ENCODE results near the gene FBXL13.
"Not testable (repeated sequence)": the region's sequence is repeated elsewhere in the genome, so short reads cannot be mapped to it uniquely, and the experiment has no call there.

The FBXL13 gene

GRCh38 chr7:103074519-103075336 lies at the start of gene FBXL13, which contains the start of gene ARMC10:
Gene FBXL13 (minus strand): TSS chr7:103074796.
Gene ARMC10 (plus strand): TSS chr7:103075140. CDS start chr7:103075273, 133 bp downstream.
- DNase-seq (ENCODE audit: low read depth): peak; percentile 76

- no peak for DNase-seq (ENCODE audit: low read depth)
Observed at GRCh38 chr7:103123529-103123928, 48.9 kb upstream of the FBXL13 start.

GRCh38 chr7:103121641-103122040 lies 47.0 kb upstream of the FBXL13 start:
- no peak for DNase-seq (ENCODE audit: low read depth)

DNA sequence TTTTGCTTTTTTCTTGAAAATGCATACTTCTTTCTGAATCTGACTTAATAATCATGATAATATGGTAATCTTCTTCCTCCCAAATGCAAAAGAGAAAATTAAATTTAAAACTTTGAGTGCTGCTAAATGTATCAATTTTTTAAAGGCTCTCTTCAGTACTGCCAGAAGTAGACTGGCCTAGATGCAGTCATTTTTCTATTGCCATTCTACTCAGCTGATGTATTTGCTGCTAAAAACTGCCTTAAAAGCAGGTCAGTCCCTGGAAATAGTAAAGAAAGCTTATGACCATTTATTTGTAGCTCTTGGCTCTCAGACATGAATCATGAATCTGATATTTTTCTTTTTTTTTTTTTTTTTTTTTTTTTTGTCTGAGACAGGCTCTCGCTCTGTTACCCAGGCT lies 45.8 kb upstream of the FBXL13 start:
- no peak for DNase-seq (ENCODE audit: low read depth)

DNA sequence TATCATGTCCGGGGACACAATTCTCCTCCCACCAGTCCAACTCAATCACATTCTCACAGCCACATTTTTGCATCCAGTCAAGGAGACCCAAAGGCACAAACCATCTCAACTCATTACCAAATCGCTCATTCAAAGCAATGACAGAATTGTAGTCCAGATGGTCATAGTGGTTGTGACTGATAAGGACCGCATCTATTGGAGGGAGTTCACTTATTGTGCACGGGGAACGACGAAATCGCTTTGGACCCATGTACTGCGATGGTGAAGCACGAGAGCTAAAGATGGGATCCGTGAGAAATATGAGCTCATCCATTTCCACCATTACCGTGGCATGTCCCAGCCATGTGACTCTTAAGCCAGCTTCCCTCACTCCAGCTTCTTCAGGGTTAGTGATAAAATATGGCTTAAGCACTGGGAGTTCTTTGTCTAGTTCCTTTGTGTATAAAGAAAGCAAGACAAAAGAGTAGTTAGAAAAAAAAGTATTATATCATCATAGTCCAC lies 45.2 kb upstream of the FBXL13 start:
- DNase-seq (ENCODE audit: low read depth): no peak

DNA sequence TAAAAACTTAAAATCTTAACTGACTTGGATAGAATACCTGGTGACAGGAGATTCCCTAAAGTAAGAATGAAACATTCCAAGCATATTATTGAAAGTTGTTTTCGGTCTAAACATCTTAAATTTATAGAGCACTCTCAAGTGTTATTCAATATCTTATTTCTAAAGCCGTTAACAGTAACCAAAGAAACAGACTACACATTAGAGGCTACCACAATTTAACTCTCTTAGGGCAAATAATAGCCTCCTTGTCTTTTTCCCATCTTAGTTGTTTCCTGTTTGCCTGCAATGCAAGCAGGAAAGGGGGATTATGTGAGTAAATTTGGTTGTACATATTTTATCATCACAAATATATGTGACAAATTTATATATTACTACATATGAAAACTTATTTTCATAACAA lies 42.9 kb upstream of the FBXL13 start:
- no peak for DNase-seq (ENCODE audit: low read depth)

- DNase-seq (ENCODE audit: low read depth): no peak
Observed at GRCh38 chr7:103116991-103117390, 42.4 kb upstream of the FBXL13 start.

GRCh38 chr7:103116511-103116910 lies 41.9 kb upstream of the FBXL13 start:
- no peak for DNase-seq (ENCODE audit: low read depth)

DNA sequence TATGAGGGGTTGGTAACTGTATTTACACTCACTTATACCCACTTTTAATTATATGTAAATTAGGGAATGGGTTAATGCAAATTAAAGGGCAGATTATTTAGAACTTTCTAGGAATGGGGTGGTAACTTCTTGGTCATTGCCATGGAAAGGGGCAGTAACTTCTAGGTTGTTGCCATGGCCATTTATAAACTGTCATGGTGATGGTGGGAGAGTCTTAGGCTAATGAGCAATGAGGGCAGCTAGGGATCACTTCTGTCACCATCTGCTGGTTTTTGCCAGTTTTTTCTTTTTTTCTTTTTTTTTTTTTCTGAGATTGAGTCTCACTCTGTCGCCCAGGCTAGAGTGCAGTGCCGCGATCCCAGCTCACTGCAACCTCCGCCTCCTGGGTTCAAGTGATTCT lies 41.2 kb upstream of the FBXL13 start:
- no peak for DNase-seq (ENCODE audit: low read depth)

DNA sequence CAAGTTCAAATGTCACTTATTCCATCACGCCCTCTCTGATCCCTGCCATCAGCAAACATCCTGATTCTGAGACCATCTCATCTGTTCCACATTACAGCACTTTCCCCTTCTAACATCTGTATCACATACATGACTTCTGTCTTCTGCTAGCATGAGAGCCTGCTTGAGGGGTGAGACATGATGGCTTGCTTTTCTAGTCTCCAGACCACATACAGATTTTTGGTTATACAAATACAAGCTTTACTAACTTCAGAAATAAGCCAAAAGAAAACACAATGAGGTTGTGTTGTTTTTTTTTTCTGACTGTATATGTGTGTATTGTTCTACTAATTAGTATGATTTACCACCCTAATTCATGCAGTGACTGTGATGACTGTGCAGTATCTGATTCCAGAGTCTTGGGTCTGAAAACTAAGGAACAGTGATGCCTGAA lies 40.0 kb upstream of the FBXL13 start:
- DNase-seq (ENCODE audit: low read depth): no peak

DNA sequence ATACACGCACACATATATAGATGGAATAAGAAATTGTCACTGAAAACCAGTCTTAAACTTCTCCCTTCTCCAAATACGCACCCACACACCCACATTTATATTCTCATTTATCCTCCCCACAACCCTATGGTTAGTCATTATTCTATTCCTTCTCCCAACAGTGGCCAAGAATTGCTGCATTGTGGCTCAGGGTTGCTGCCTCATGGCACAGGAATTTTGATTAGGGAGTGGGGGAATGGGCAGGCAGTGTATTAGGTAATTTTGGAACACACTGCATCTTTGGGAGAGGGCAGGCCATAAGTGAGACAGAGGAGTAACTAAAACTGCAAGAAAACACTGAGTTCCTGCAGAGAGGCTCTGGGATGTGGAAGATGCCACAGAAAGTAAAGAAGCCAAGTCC lies 38.6 kb upstream of the FBXL13 start:
- no peak for DNase-seq (ENCODE audit: low read depth)

DNA sequence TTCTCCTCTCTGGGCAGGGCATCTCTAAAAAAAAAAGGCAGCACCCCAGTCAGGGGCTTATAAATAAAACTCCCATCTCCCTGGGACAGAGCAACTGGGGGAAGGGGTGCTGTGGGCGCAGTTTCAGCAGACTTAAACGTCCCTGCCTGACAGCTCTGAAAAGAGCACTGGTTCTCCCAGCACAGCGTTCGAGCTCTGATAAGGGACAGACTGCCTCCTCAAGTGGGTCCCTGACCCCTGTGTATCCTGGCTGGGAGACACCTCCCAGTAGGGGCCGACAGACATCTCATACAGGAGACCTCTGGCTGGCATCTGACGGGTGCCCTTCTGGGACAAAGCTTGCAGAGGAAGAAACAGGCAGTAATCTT lies 32.1 kb upstream of the FBXL13 start:
- not testable (repeated sequence) for DNase-seq (ENCODE audit: low read depth)

DNA sequence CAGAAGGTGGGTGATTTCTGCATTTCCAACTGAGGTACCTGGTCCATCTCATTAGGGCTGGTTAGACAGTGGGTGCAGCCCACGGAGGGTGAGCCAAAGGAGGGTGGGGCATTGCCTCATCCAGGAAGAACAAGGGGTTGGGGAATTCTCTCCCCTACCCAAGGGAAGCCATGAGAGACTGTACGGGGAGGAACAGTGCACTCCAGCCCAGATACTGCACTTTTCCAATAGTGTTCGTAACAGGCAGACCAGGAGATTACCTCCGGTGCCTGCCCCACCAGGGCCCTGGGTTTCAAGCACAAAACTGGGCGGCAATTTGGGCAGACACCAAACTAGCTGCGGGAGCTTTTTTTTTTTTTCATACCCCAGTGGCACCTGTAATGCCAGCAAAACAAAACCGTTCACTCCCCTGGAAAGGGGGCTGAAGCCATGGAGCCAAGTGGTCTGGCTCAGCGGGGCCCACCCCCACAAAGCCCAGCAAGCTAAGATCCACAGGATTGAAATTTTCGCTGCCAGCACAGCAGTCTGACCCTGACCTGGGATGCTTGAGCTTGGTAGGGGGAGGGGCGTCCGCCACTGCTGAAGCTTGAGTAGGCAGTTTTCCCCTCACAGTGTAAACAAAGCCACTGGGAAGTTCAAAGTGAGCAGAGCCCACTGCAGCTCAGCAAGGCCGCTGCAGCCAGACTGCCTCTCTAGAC lies 31.6 kb upstream of the FBXL13 start:
- no peak for DNase-seq (ENCODE audit: low read depth)

DNA sequence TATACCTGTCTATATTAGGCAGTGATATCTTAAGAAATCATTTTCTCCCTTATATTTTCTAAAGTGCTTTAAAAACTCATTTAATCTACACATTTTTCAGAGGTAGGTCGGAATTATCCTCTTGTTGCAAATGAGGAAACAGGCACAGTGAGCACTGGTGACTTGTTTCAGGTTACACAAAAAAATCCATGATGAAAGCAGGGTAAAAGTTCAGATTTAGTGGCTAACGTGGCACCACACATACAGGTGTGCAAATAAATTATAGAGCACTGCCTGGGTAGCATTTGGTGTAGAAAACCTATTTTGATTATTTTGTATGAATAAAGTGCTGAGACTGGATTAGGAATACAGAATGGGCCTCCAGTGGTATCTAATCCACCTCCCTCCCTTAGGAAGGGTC lies 26.9 kb upstream of the FBXL13 start:
- DNase-seq (ENCODE audit: low read depth): no peak

DNA sequence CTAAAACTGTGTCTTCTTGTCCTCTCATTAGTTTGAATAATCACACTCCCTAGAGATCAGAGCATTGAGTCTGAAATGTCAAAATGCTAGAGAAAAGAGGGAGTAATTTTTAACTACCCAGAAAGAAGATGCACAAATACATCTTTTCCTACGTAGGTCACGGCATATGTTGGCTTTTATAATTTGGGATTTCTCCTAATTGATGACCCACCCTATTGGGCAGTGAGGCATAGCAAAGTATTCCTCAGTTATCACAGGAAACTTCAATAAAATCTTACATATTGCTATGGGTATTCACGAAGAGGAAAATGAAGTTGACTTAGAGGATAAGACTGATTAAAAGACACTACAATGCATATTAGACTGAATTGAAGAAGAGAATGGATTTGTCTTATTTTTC lies 25.8 kb upstream of the FBXL13 start:
- DNase-seq (ENCODE audit: low read depth): no peak

DNA sequence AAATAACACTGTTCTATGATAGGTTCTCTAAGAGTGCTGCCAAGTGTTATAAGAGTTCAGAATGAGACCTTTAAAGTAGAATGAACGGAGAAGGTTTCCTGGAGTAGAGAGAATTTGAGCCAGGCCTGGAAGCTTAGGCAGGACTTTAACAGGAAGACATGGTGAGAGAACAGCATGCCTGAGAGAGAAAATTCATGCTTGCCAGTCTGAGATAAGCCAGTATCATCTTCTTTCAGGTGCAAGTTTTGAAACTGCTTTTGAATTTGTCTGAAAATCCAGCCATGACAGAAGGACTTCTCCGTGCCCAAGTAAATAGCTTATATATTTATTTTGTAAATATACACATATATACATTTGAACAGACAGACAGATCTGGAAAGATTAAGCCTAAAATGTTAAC lies 22.4 kb upstream of the FBXL13 start:
- DNase-seq (ENCODE audit: low read depth): no peak

DNA sequence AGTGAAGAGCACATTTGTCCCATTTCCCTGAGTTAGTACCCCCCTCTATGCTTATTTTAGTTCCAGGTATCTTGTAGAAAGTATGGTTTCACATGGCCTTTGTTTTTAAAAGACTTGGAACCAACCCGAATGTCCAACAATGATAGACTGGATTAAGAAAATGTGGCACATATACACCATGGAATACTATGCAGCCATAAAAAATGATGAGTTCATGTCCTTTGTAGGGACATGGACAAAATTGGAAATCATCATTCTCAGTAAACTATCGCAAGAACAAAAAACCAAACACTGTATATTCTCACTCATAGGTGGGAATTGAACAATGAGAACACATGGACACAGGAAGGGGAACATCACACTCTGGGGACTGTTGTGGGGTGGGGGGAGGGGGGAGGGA lies 21.0 kb upstream of the FBXL13 start:
- DNase-seq (ENCODE audit: low read depth): not testable (repeated sequence)

DNA sequence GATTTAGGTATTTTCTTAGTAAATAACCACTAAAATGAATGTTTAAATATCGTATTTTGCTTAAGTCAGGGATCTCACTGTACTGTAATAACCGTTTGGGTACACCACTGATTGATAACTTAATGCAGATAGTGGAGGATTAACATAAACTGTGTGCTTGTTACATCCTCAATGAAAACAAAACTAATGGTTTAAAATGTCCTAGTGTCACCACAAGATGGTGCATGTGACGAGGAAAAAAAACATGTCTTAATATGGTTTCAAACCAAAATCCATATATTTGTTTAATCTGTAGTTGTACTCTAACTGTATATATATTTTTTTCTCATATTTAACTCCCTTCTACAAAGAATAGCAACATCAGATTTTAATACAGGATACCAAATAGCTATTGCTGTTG lies 19.5 kb upstream of the FBXL13 start:
- DNase-seq (ENCODE audit: low read depth): no peak

DNA sequence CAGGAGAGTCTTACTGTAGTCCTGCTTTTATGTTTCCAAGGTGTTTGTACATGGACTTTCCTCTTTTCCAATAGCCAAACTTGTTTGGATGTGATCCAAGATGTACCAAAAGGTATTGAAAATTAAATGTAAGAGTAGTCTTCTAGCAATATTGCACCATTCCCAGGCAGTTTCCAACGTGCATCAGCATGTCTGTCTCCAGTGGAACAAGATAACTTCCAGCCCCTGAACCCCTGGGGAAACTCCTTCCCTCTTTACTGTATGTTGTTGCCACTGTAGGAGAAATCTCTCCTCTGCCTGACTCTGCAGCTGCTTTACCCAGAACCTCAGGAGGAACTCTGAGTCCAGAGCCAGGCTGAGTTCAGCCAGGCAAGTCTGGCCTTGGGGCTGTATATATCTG lies 18.8 kb upstream of the FBXL13 start:
- DNase-seq (ENCODE audit: low read depth): no peak

DNA sequence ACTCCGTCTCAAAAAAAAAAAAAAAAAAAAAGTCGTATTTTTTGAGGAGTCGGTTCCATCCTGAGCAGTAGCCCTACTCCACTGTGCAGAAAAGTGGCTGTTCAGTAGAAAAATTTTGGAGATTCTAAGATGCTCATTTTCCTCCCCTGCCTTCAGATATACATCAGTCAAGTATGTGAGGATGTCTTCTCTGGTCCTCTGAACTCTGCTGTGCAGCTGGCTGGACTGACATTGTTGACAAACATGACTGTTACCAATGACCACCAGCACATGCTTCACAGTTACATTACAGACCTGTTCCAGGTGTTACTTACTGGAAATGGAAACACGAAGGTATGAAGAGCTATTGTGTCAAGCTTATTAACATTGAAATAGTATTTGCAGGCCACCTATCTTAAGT lies 17.7 kb upstream of the FBXL13 start:
- DNase-seq (ENCODE audit: low read depth): not testable (repeated sequence)

DNA sequence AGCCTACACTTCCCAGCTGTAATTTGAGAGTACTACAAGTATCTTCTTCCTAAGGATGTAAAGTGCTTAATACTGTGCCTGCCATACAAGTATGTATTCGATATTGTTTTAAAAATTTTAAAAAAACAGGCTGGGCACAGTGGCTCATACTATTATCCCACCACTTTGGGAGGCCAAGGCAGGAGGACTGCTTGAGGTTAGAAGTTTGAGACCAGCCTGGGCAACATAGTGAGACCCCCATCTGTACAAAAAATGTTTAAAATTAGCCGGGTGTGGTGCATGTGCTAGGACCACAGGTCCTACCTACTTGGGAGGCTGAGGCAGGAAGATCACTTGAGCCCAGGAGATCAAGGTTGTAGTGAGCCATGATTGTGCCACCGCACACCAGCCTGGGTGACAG lies 8.6 kb upstream of the FBXL13 start:
- no peak for DNase-seq (ENCODE audit: low read depth)

DNA sequence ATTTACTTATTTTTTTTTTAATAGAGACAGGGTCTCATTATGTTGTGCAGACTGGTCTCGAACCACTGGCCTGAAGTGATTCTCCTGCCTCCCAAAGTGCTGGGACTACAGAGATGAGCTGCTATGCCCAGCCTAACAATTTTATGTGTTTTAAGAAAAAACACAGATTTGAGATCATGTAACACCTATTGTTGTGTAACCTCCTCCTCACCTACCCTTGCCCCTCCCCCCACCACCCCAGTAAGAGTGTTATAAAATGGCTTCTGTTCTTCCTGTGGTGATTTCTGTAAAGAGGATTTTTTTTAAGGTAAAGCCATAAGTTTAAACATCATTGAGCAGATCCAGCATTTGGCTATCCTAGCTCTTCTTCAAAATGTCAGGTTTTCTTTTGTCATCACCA lies 7.9 kb upstream of the FBXL13 start:
- no peak for DNase-seq (ENCODE audit: low read depth)

DNA sequence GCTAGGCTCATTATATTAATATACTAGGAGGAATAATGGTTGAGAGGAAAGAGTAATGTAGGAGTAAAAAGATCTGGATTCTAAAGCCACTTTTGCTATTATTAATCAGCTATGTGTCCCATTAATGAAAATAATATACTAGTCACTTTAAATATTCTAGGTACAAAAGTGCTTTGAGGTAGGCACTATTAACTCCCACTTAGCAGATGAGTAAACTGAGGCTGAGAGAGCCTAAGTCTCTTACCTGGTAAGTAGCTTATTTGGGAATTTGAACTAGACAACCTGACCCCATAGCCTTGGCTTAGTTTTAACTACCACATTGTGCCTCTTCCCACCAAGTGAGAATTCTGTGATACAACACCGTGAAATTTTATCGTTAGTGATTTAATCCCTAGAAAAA lies 6.3 kb upstream of the FBXL13 start:
- no peak for DNase-seq (ENCODE audit: low read depth)
